Endothelial cell of umbilical vein (primary cell): ENCODE measurements around the gene FHIT. TPM values are rescaled to one million over a fixed set of nuclear protein-coding genes. Genes with fewer than 3 reads are reported as not detected.

ENCODE experiments used
- BruUV-seq: library from RNA; stranded (reverse); fragments of 400-500 nt; replicated peaks from 2 replicates; lab custom pipeline; 2021; lab: Mats Ljungman, UMichigan
- CTCF ChIA-PET: fragments of 300-600, 350-600 bp; sonication (Branson Sonifier 250); formaldehyde crosslinking; loops from one replicate; lab custom pipeline; 2021; ENCODE audit warnings: antibody characterized with exemption, inconsistent platforms; lab: Charles Lee
- POLR2A ChIA-PET: fragments of 300-600, 350-600 bp; sonication (Branson Sonifier 250); formaldehyde crosslinking; loops from one replicate; lab custom pipeline; 2021; ENCODE audit warnings: antibody characterized with exemption, inconsistent platforms; lab: Charles Lee
- DNase-seq: peaks from one replicate; pipeline ENCODE4 v3.0.0-alpha.2; 2011; ENCODE audit warnings: low read depth, low spot score
- FAIRE-seq: peaks from 2 replicates; lab custom pipeline; 2011; peaks lifted over from hg19 to GRCh38; lab: Jason Lieb, UNC
- H2AFZ ChIP-seq: 2 replicates; pipeline ENCODE4 v1.6.0; 2012; ENCODE audit warnings: low read depth, low read length, control low read depth, inconsistent platforms
- H3K27ac ChIP-seq: 2 replicates; pipeline ENCODE4 v1.5.1; 2011; ENCODE audit warnings: low read depth, mild to moderate bottlenecking, control low read depth, low read length, moderate library complexity; ENCODE audit not compliant: insufficient read depth
- H3K27me3 ChIP-seq, 2 experiments: 2 replicates each; pipeline versions ENCODE4 v1.6.0 to v1.6.1; 2011; ENCODE audit warnings: low read length in 2 of 2, mixed read lengths in 1 of 2; ENCODE audit not compliant: control insufficient read depth in 2 of 2, insufficient read depth in 2 of 2
- H3K36me3 ChIP-seq, 2 experiments: 2 replicates in 1 of 2; 3 replicates in 1 of 2; pipeline ENCODE4 v1.5.1; 2011; ENCODE audit warnings: low read length in 2 of 2, mild to moderate bottlenecking in 1 of 2, moderate library complexity in 1 of 2; ENCODE audit not compliant: control insufficient read depth in 2 of 2, insufficient read depth in 2 of 2; ENCODE audit errors: extremely low read depth in 1 of 2
- H3K4me1 ChIP-seq: 3 replicates; pipeline ENCODE4 v1.5.1; 2011; ENCODE audit warnings: mild to moderate bottlenecking, low read length; ENCODE audit not compliant: control insufficient read depth, insufficient read depth; ENCODE audit errors: extremely low read depth
- H3K4me2 ChIP-seq: 2 replicates; pipeline ENCODE4 v1.6.1; 2011; ENCODE audit warnings: low read length, control low read depth, mixed read lengths; ENCODE audit not compliant: insufficient read depth
- H3K4me3 ChIP-seq, 3 experiments: fragments of 200-600 bp in 1 of 3; sonication (generic), shearing (Covaris generic) in 1 of 3; replicated peaks in 1 of 3; 2 replicates each; pipeline ENCODE4 v1.5.1; 2011 to 2016; ENCODE audit warnings: control low read depth in 3 of 3, low read length in 3 of 3, mild to moderate bottlenecking in 2 of 3, inconsistent platforms in 1 of 3, low read depth in 1 of 3, moderate library complexity in 1 of 3; ENCODE audit not compliant: insufficient read depth in 1 of 3
- H3K79me2 ChIP-seq: 2 replicates; pipeline ENCODE4 v1.6.0; 2012; ENCODE audit warnings: low read length, inconsistent platforms; ENCODE audit not compliant: control insufficient read depth, insufficient read depth
- H3K9ac ChIP-seq: replicated peaks from 2 replicates; pipeline ENCODE3; 2011; ENCODE audit warnings: low read length, control low read depth; ENCODE audit not compliant: insufficient read depth; ENCODE audit errors: extremely low read depth
- H3K9me1 ChIP-seq: replicated peaks from 3 replicates; pipeline ENCODE4 v1.6.0; 2011; ENCODE audit warnings: mild to moderate bottlenecking, low read length; ENCODE audit not compliant: control insufficient read depth, insufficient read depth; ENCODE audit errors: extremely low read depth
- H3K9me3 ChIP-seq: replicated peaks from 2 replicates; pipeline ENCODE4 v1.5.1; 2012; ENCODE audit warnings: low read length, inconsistent platforms; ENCODE audit not compliant: control insufficient read depth, insufficient read depth
- H4K20me1 ChIP-seq: replicated peaks from 2 replicates; pipeline ENCODE3; 2011; ENCODE audit warnings: mild to moderate bottlenecking, low read length; ENCODE audit not compliant: control insufficient read depth, insufficient read depth; ENCODE audit errors: extremely low read depth
- CTCF ChIP-seq, 2 donors: IDR thresholded peaks; 1 replicate in 1 of 2; 2 replicates in 1 of 2; pipeline ENCODE4 v1.5.1; 2011; ENCODE audit warnings: low read length in 2 of 2, mild to moderate bottlenecking in 2 of 2, moderate library complexity in 2 of 2, control low read depth in 1 of 2, inconsistent platforms in 1 of 2, low read depth in 1 of 2; ENCODE audit not compliant: insufficient read depth in 1 of 2; ENCODE audit errors: extremely low read depth in 1 of 2
- EZH2 ChIP-seq: IDR thresholded peaks from 2 replicates; pipeline ENCODE4 v1.6.1; 2012; ENCODE audit warnings: borderline replicate concordance, low read depth, mild to moderate bottlenecking, moderate library complexity, low read length, inconsistent platforms; ENCODE audit not compliant: severe bottlenecking
- FOS ChIP-seq: IDR thresholded peaks from 2 replicates; pipeline ENCODE4 v1.6.1; 2011; ENCODE audit warnings: mild to moderate bottlenecking, low read length, moderate library complexity, borderline replicate concordance; ENCODE audit not compliant: insufficient read depth
- GATA2 ChIP-seq: IDR thresholded peaks from 2 replicates; pipeline ENCODE4 v1.7.0; 2011; ENCODE audit warnings: low read depth, mild to moderate bottlenecking, moderate library complexity, mixed read lengths, low read length; ENCODE audit not compliant: insufficient read length, insufficient read depth
- JUN ChIP-seq: IDR thresholded peaks from 2 replicates; pipeline ENCODE4 v1.6.1; 2011; ENCODE audit warnings: borderline replicate concordance, low read depth; ENCODE audit not compliant: insufficient read length, insufficient read depth
- MAX ChIP-seq: IDR thresholded peaks from 2 replicates; pipeline ENCODE4 v1.6.1; 2011; ENCODE audit not compliant: insufficient read depth, insufficient read length
- MYC ChIP-seq: IDR thresholded peaks from one replicate; pipeline ENCODE4 v1.6.1; 2011; ENCODE audit warnings: mild to moderate bottlenecking, low read depth, low read length
- POLR2A ChIP-seq: IDR thresholded peaks from 2 replicates; pipeline ENCODE4 v1.6.1; 2012; ENCODE audit warnings: low read depth, mild to moderate bottlenecking, control low read depth, low read length
- POLR2AphosphoS5 ChIP-seq: IDR thresholded peaks from 2 replicates; pipeline ENCODE4 v1.6.1; 2012; ENCODE audit warnings: low read depth, mild to moderate bottlenecking, control low read depth, low read length, moderate library complexity; ENCODE audit not compliant: insufficient read depth
- dilution Hi-C: fragments of 300-500 bp; cut with MboI; formaldehyde crosslinking; loops from one replicate; pipeline ENCODE4 v1.15.0; 2019; ENCODE audit warnings: low sequenced_read_pairs; ENCODE audit not compliant: extremely low pct_ligation_motif_present
- intact Hi-C: fragments of 100-400 bp; cut with micrococcal nuclease; formaldehyde crosslinking; loops from one replicate; pipeline ENCODE4 v1.10.0; 2022
- polyA plus RNA-seq, 4 experiments: library from polyadenylated mRNA; depleted of rRNA in 3 of 4; stranded (reverse) in 3 of 4; unstranded in 1 of 4; fragments of >200 nt; gene quantifications; 2 replicates each; pipeline versions ENCODE4 v1.2.1 to v1.2.3, GENCODE V29; 2011 to 2012; ENCODE audit warnings: missing spikeins in 1 of 4
- total RNA-seq: library from RNA; stranded (reverse); gene quantifications from 2 replicates; pipeline ENCODE4 v1.2.3, GENCODE V29; 2021

Gene FHIT
- total and polyA plus RNA-seq, 2 donors (not counting 3 experiments of a cell fraction or from before 2014, with no cell fraction given) = 0.47 to 2.2 TPM

GRCh38 chr3:59710554-59710953 lies 1540.7 kb downstream of the FHIT start:
- intact Hi-C loops (no loop called here), dilution Hi-C loops (no loop called here)
- no peak overlapping the region for H3K4me3 ChIP-seq
- FAIRE-seq (no peak), DNase-seq (no peak)
- ChIA-PET CTCF (no interaction called here), POLR2A (no interaction called here)
- no peak overlapping the region for H3K27ac ChIP-seq
- no peak overlapping the region for H3K9ac ChIP-seq
- H4K20me1 ChIP-seq = no peaks in the 10 kb centered on the region
- no peaks in the 10 kb centered on the region for H3K79me2 ChIP-seq
- H3K4me2 ChIP-seq = no peak overlapping the region
- no peaks in the 10 kb centered on the region for H3K27me3 ChIP-seq
- H3K36me3 ChIP-seq = no peaks in the 10 kb centered on the region
- BruUV-seq = no TSS peak
- peaks cover 4% of the 10 kb centered on the region for H3K9me3 ChIP-seq
- TF ChIP-seq FOS = no peak
- no peak for TF ChIP-seq CTCF (IDR thresholded peaks at IDR 0.05; ENCODE audit: extremely low read depth in 1 of 2, insufficient read depth in 1 of 2, low read depth in 1 of 2, low read length in 2 of 2)
- TF ChIP-seq MYC = no peak
- TF ChIP-seq MAX = no peak
- TF ChIP-seq EZH2 = no peak
- TF ChIP-seq POLR2A = no peak
- no peak for TF ChIP-seq GATA2
- TF ChIP-seq JUN = no peak
- no peak for TF ChIP-seq POLR2AphosphoS5
- H2AFZ ChIP-seq = no peak overlapping the region
- no peaks in the 10 kb centered on the region for H3K9me1 ChIP-seq
- no peaks in the 10 kb centered on the region for H3K4me1 ChIP-seq
